GM23338 (cell line): Measurements from ENCODE around the gene NUDCD2. TPM values are rescaled to one million over a fixed set of nuclear protein-coding genes. Genes with fewer than 3 reads are reported as not detected.

Source experiments
- ATAC-seq: fragments of 200-7000 bp; cut with Tn5 transposase; 3 replicates; pipeline ENCODE4 v1.9.1; 2020
- DNase-seq: peaks from one replicate; pipeline ENCODE4 v3.0.0-alpha.2; 2015; ENCODE audit warnings: low spot score
- H2AFZ ChIP-seq: fragments of 200-600 bp; sonication (generic); 2 replicates; pipeline ENCODE4 v1.8.0; 2016; ENCODE audit warnings: antibody characterized with exemption, mild to moderate bottlenecking, moderate library complexity
- H3F3A ChIP-seq: fragments of 200-600 bp; sonication (generic); replicated peaks from 2 replicates; pipeline ENCODE4 v1.8.0; 2017; ENCODE audit warnings: antibody characterized with exemption, mixed run types, low read depth
- H3K27ac ChIP-seq: fragments of 200-600 bp; sonication (generic); 2 replicates; pipeline ENCODE4 v1.6.1; 2016; ENCODE audit warnings: low read depth
- H3K27me3 ChIP-seq: fragments of 200-600 bp; sonication (generic); 2 replicates; pipeline ENCODE4 v1.8.0; 2016; ENCODE audit warnings: mild to moderate bottlenecking, mixed run types, moderate library complexity; ENCODE audit not compliant: insufficient read depth
- H3K36me3 ChIP-seq: fragments of 200-600 bp; sonication (generic); 2 replicates; pipeline ENCODE4 v1.8.0; 2016; ENCODE audit warnings: mild to moderate bottlenecking; ENCODE audit not compliant: insufficient read depth
- H3K4me1 ChIP-seq: fragments of 200-600 bp; sonication (generic); 2 replicates; pipeline ENCODE4 v1.8.0; 2016; ENCODE audit warnings: mild to moderate bottlenecking, moderate library complexity; ENCODE audit not compliant: insufficient read depth
- H3K4me2 ChIP-seq: fragments of 200-600 bp; sonication (generic); 2 replicates; pipeline ENCODE4 v1.7.1; 2017; ENCODE audit warnings: mixed run types
- H3K4me3 ChIP-seq: fragments of 200-600 bp; sonication (generic); 2 replicates; pipeline ENCODE4 v1.6.1; 2016; ENCODE audit warnings: mixed run types
- H3K79me2 ChIP-seq: fragments of 200-600 bp; sonication (generic); replicated peaks from 2 replicates; pipeline ENCODE4 v1.8.0; 2017; ENCODE audit warnings: mild to moderate bottlenecking; ENCODE audit not compliant: insufficient read depth
- H3K9me2 ChIP-seq: fragments of 200-600 bp; sonication (generic); 2 replicates; pipeline ENCODE4 v1.8.0; 2017; ENCODE audit not compliant: insufficient read depth
- H4K20me1 ChIP-seq: fragments of 200-600 bp; sonication (generic); replicated peaks from 2 replicates; pipeline ENCODE4 v1.8.0; 2017; ENCODE audit warnings: mild to moderate bottlenecking; ENCODE audit not compliant: insufficient read depth
- H3K27ac Mint-ChIP-seq: 2 replicates; pipeline ENCODE4 v1.8.0; 2020; ENCODE audit warnings: inconsistent platforms, mild to moderate bottlenecking, moderate library complexity, mixed read lengths
- H3K27me3 Mint-ChIP-seq: 3 replicates; pipeline ENCODE4 v1.8.0; 2022; ENCODE audit warnings: low read depth, mild to moderate bottlenecking, moderate library complexity, mixed read lengths, inconsistent platforms; ENCODE audit not compliant: insufficient read depth, poor library complexity
- H3K36me3 Mint-ChIP-seq: 3 replicates; pipeline ENCODE4 v1.8.0; 2021; ENCODE audit warnings: low read depth, mild to moderate bottlenecking, inconsistent platforms, moderate library complexity, mixed read lengths
- H3K4me1 Mint-ChIP-seq: 3 replicates; pipeline ENCODE4 v1.8.0; 2020; ENCODE audit warnings: mild to moderate bottlenecking, inconsistent platforms, mixed read lengths
- H3K4me3 Mint-ChIP-seq: 3 replicates; pipeline ENCODE4 v1.8.0; 2021; ENCODE audit warnings: moderate library complexity, mild to moderate bottlenecking, inconsistent platforms, mixed read lengths
- H3K9me3 Mint-ChIP-seq: 3 replicates; pipeline ENCODE4 v1.8.0; 2020; ENCODE audit warnings: moderate library complexity, mild to moderate bottlenecking, inconsistent platforms, mixed read lengths
- POLR2AphosphoS5 ChIP-seq: IDR thresholded peaks from 2 replicates; pipeline ENCODE4 v1.6.1; 2016; ENCODE audit warnings: antibody characterized with exemption, low read depth
- STAT1 ChIP-seq: IDR thresholded peaks from one replicate; pipeline ENCODE4 v1.6.1; 2016; ENCODE audit warnings: antibody characterized with exemption; ENCODE audit not compliant: unreplicated experiment
- ZNF331 ChIP-seq: fragments of 250-450 bp; sonication (Bioruptor Pico); IDR thresholded peaks from 2 replicates; pipeline ENCODE4 v1.5.0; 2020; ENCODE audit warnings: low read depth, mild to moderate bottlenecking, moderate library complexity
- polyA plus RNA-seq: library from polyadenylated mRNA; unstranded; fragments of >200 nt; fragmentation: Nextera tagmentation; extraction: Ambion mirVana; gene quantifications from 2 replicates; pipeline ENCODE4 v1.2.1, GENCODE V29; 2016
- total RNA-seq: library from RNA; depleted of rRNA; stranded (reverse); fragments of >200 nt; shearing (Covaris generic); gene quantifications from 2 replicates; pipeline ENCODE4 v1.2.3, GENCODE V29; 2014
- TF ChIP-seq, protein P1 (sequence below): fragments of 250-450 bp; sonication (Bioruptor Pico); IDR thresholded peaks from 2 replicates; pipeline ENCODE4 v1.5.0; 2020; ENCODE audit warnings: mild to moderate bottlenecking, moderate library complexity
- TF ChIP-seq, protein P2 (sequence below): IDR thresholded peaks from one replicate; pipeline ENCODE4 v1.6.1; 2018; ENCODE audit warnings: antibody characterized with exemption; ENCODE audit not compliant: unreplicated experiment

Gene NUDCD2
- total and polyA plus RNA-seq, 2 experiments from 2014 or later = 23.2 to 123 TPM

DNA sequence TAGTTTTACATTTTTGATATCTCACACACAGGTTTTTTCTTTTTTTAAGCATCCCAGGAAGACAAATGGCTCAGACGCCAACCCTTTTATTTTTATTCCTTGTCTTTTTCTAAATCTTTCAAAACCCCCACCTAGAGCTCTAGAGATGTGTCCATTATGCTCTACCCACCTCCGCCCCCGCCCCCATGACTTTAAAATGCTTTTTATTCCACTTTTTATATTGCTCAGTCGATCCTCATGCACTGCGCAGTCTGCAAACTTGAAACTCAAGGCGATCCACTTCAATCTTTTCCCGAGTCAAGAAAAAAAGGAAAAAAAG, 45.1 kb upstream of the NUDCD2 start:
- ATAC-seq (peak; percentile 3), DNase-seq (no peak)
- Histone ChIP-seq H2AFZ (no peak overlapping the region), H3K27me3 (no peaks in the 10 kb centered on the region), H3K36me3 (no peaks in the 10 kb centered on the region), H3K9me2 (no peaks in the 10 kb centered on the region), H4K20me1 (peaks cover 33% of the 10 kb centered on the region), H3K4me1 (peaks cover 42% of the 10 kb centered on the region), H3K4me2 (peak overlapping the region; percentile 76), H3F3A (no peaks in the 10 kb centered on the region), H3K79me2 (peaks cover 62% of the 10 kb centered on the region), H3K27ac (peak overlapping the region; percentile 95), H3K4me3 (peak overlapping the region; percentile 58)
- Mint-ChIP-seq H3K36me3 (peaks cover 31% of the 10 kb centered on the region), H3K4me3 (peak overlapping the region; percentile 96), H3K27me3 (peaks cover 16% of the 10 kb centered on the region), H3K27ac (peak overlapping the region; percentile 99), H3K9me3 (no peaks in the 10 kb centered on the region; the same call in 2 of the 3 replicates), H3K4me1 (peaks cover 43% of the 10 kb centered on the region)
- TF ChIP-seq POLR2AphosphoS5 (no peak), STAT1 (no peak), ZNF331 (CRISPR knock-in tag) (no peak)
- TF ChIP-seq, protein P1, sequence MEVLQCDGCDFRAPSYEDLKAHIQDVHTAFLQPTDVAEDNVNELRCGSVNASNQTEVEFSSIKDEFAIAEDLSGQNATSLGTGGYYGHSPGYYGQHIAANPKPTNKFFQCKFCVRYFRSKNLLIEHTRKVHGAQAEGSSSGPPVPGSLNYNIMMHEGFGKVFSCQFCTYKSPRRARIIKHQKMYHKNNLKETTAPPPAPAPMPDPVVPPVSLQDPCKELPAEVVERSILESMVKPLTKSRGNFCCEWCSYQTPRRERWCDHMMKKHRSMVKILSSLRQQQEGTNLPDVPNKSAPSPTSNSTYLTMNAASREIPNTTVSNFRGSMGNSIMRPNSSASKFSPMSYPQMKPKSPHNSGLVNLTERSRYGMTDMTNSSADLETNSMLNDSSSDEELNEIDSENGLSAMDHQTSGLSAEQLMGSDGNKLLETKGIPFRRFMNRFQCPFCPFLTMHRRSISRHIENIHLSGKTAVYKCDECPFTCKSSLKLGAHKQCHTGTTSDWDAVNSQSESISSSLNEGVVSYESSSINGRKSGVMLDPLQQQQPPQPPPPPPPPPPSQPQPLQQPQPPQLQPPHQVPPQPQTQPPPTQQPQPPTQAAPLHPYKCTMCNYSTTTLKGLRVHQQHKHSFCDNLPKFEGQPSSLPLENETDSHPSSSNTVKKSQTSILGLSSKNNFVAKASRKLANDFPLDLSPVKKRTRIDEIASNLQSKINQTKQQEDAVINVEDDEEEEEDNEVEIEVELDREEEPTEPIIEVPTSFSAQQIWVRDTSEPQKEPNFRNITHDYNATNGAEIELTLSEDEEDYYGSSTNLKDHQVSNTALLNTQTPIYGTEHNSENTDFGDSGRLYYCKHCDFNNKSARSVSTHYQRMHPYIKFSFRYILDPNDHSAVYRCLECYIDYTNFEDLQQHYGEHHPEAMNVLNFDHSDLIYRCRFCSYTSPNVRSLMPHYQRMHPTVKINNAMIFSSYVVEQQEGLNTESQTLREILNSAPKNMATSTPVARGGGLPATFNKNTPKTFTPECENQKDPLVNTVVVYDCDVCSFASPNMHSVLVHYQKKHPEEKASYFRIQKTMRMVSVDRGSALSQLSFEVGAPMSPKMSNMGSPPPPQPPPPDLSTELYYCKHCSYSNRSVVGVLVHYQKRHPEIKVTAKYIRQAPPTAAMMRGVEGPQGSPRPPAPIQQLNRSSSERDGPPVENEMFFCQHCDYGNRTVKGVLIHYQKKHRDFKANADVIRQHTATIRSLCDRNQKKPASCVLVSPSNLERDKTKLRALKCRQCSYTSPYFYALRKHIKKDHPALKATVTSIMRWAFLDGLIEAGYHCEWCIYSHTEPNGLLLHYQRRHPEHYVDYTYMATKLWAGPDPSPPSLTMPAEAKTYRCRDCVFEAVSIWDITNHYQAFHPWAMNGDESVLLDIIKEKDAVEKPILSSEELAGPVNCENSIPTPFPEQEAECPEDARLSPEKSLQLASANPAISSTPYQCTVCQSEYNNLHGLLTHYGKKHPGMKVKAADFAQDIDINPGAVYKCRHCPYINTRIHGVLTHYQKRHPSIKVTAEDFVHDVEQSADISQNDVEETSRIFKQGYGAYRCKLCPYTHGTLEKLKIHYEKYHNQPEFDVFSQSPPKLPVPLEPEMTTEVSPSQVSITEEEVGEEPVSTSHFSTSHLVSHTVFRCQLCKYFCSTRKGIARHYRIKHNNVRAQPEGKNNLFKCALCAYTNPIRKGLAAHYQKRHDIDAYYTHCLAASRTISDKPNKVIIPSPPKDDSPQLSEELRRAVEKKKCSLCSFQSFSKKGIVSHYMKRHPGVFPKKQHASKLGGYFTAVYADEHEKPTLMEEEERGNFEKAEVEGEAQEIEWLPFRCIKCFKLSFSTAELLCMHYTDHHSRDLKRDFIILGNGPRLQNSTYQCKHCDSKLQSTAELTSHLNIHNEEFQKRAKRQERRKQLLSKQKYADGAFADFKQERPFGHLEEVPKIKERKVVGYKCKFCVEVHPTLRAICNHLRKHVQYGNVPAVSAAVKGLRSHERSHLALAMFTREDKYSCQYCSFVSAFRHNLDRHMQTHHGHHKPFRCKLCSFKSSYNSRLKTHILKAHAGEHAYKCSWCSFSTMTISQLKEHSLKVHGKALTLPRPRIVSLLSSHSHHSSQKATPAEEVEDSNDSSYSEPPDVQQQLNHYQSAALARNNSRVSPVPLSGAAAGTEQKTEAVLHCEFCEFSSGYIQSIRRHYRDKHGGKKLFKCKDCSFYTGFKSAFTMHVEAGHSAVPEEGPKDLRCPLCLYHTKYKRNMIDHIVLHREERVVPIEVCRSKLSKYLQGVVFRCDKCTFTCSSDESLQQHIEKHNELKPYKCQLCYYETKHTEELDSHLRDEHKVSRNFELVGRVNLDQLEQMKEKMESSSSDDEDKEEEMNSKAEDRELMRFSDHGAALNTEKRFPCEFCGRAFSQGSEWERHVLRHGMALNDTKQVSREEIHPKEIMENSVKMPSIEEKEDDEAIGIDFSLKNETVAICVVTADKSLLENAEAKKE (CRISPR knock-in tag) = no peak
- TF ChIP-seq, protein P2, sequence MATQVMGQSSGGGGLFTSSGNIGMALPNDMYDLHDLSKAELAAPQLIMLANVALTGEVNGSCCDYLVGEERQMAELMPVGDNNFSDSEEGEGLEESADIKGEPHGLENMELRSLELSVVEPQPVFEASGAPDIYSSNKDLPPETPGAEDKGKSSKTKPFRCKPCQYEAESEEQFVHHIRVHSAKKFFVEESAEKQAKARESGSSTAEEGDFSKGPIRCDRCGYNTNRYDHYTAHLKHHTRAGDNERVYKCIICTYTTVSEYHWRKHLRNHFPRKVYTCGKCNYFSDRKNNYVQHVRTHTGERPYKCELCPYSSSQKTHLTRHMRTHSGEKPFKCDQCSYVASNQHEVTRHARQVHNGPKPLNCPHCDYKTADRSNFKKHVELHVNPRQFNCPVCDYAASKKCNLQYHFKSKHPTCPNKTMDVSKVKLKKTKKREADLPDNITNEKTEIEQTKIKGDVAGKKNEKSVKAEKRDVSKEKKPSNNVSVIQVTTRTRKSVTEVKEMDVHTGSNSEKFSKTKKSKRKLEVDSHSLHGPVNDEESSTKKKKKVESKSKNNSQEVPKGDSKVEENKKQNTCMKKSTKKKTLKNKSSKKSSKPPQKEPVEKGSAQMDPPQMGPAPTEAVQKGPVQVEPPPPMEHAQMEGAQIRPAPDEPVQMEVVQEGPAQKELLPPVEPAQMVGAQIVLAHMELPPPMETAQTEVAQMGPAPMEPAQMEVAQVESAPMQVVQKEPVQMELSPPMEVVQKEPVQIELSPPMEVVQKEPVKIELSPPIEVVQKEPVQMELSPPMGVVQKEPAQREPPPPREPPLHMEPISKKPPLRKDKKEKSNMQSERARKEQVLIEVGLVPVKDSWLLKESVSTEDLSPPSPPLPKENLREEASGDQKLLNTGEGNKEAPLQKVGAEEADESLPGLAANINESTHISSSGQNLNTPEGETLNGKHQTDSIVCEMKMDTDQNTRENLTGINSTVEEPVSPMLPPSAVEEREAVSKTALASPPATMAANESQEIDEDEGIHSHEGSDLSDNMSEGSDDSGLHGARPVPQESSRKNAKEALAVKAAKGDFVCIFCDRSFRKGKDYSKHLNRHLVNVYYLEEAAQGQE = no peak
